ENCODE results near the gene BASP1.
"Not testable (repeated sequence)": the region's sequence is repeated elsewhere in the genome, so short reads cannot be mapped to it uniquely, and the experiment has no call there.

Gene BASP1

GRCh38 chr5:17249029-17249634 is 31.7 kb downstream of the BASP1 start:
- Histone ChIP-seq H3K9ac (ENCODE audit: low read depth in 1 of 2, low read length in 2 of 2) (no peak overlapping the region), H3K4me1 (ENCODE audit: control insufficient read depth in 2 of 2, insufficient read depth in 2 of 2, low read length in 2 of 2) (no peaks in the 10 kb centered on the region), H3K27me3 (ENCODE audit: control insufficient read depth in 2 of 2, insufficient read depth in 2 of 2, low read length in 2 of 2) (no peaks in the 10 kb centered on the region), H3K36me3 (ENCODE audit: control insufficient read depth in 2 of 2, insufficient read depth in 2 of 2, low read length in 2 of 2) (no peaks in the 10 kb centered on the region), H3K9me3 (ENCODE audit: control insufficient read depth in 2 of 2, low read length in 2 of 2) (no peaks in the 10 kb centered on the region), H3K27ac (ENCODE audit: low read depth in 2 of 2, low read length in 2 of 2) (no peak overlapping the region), H3K4me3 (ENCODE audit: low read length in 2 of 2) (no peak overlapping the region)

GRCh38 chr5:17249841-17250240 is 32.4 kb downstream of the BASP1 start:
- not testable (repeated sequence) for H3K27me3 ChIP-seq (ENCODE audit: control insufficient read depth in 2 of 2, insufficient read depth in 2 of 2, low read length in 2 of 2); H3K9me3 ChIP-seq (ENCODE audit: control insufficient read depth in 2 of 2, low read length in 2 of 2); H3K27ac ChIP-seq (ENCODE audit: low read depth in 2 of 2, low read length in 2 of 2); H3K9ac ChIP-seq (ENCODE audit: low read depth in 1 of 2, low read length in 2 of 2); H3K4me3 ChIP-seq (ENCODE audit: low read length in 2 of 2); H3K4me1 ChIP-seq (ENCODE audit: control insufficient read depth in 2 of 2, insufficient read depth in 2 of 2, low read length in 2 of 2); H3K36me3 ChIP-seq (ENCODE audit: control insufficient read depth in 2 of 2, insufficient read depth in 2 of 2, low read length in 2 of 2)

- Histone ChIP-seq H3K4me1 (ENCODE audit: control insufficient read depth in 2 of 2, insufficient read depth in 2 of 2, low read length in 2 of 2) (peaks cover 2 to 4% of the 10 kb centered on the region in 2 donors), H3K36me3 (ENCODE audit: control insufficient read depth in 2 of 2, insufficient read depth in 2 of 2, low read length in 2 of 2) (no peaks in the 10 kb centered on the region), H3K9ac (ENCODE audit: low read depth in 1 of 2, low read length in 2 of 2) (no peak overlapping the region), H3K4me3 (ENCODE audit: low read length in 2 of 2) (no peak overlapping the region), H3K27ac (ENCODE audit: low read depth in 2 of 2, low read length in 2 of 2) (no peak overlapping the region), H3K9me3 (ENCODE audit: control insufficient read depth in 2 of 2, low read length in 2 of 2) (no peaks in the 10 kb centered on the region), H3K27me3 (ENCODE audit: control insufficient read depth in 2 of 2, insufficient read depth in 2 of 2, low read length in 2 of 2) (no peaks in the 10 kb centered on the region)
Observed at GRCh38 chr5:17252543-17252942, 35.1 kb downstream of the BASP1 start.

GRCh38 chr5:17255471-17256021 is 38.1 kb downstream of the BASP1 start:
- Histone ChIP-seq H3K36me3 (ENCODE audit: control insufficient read depth in 2 of 2, insufficient read depth in 2 of 2, low read length in 2 of 2) (no peaks in the 10 kb centered on the region), H3K9ac (ENCODE audit: low read depth in 1 of 2, low read length in 2 of 2) (no peak overlapping the region), H3K4me1 (ENCODE audit: control insufficient read depth in 2 of 2, insufficient read depth in 2 of 2, low read length in 2 of 2) (peaks cover 4 to 8% of the 10 kb centered on the region in 2 donors), H3K27ac (ENCODE audit: low read depth in 2 of 2, low read length in 2 of 2) (no peak overlapping the region), H3K9me3 (ENCODE audit: control insufficient read depth in 2 of 2, low read length in 2 of 2) (no peaks in the 10 kb centered on the region), H3K27me3 (ENCODE audit: control insufficient read depth in 2 of 2, insufficient read depth in 2 of 2, low read length in 2 of 2) (no peaks in the 10 kb centered on the region), H3K4me3 (ENCODE audit: low read length in 2 of 2) (no peak overlapping the region)

GRCh38 chr5:17256171-17256570 is 38.7 kb downstream of the BASP1 start:
- Histone ChIP-seq H3K27me3 (ENCODE audit: control insufficient read depth in 2 of 2, insufficient read depth in 2 of 2, low read length in 2 of 2) (no peaks in the 10 kb centered on the region), H3K9me3 (ENCODE audit: control insufficient read depth in 2 of 2, low read length in 2 of 2) (no peaks in the 10 kb centered on the region), H3K9ac (ENCODE audit: low read depth in 1 of 2, low read length in 2 of 2) (no peak overlapping the region), H3K27ac (ENCODE audit: low read depth in 2 of 2, low read length in 2 of 2) (no peak overlapping the region), H3K4me1 (ENCODE audit: control insufficient read depth in 2 of 2, insufficient read depth in 2 of 2, low read length in 2 of 2) (peaks cover 4 to 11% of the 10 kb centered on the region in 2 donors), H3K36me3 (ENCODE audit: control insufficient read depth in 2 of 2, insufficient read depth in 2 of 2, low read length in 2 of 2) (no peaks in the 10 kb centered on the region), H3K4me3 (ENCODE audit: low read length in 2 of 2) (no peak overlapping the region)

- Histone ChIP-seq H3K27ac (ENCODE audit: low read depth in 2 of 2, low read length in 2 of 2) (no peak overlapping the region), H3K9me3 (ENCODE audit: control insufficient read depth in 2 of 2, low read length in 2 of 2) (no peaks in the 10 kb centered on the region), H3K9ac (ENCODE audit: low read depth in 1 of 2, low read length in 2 of 2) (no peak overlapping the region), H3K36me3 (ENCODE audit: control insufficient read depth in 2 of 2, insufficient read depth in 2 of 2, low read length in 2 of 2) (no peaks in the 10 kb centered on the region), H3K27me3 (ENCODE audit: control insufficient read depth in 2 of 2, insufficient read depth in 2 of 2, low read length in 2 of 2) (no peaks in the 10 kb centered on the region), H3K4me1 (ENCODE audit: control insufficient read depth in 2 of 2, insufficient read depth in 2 of 2, low read length in 2 of 2) (peaks cover 4 to 11% of the 10 kb centered on the region in 2 donors), H3K4me3 (ENCODE audit: low read length in 2 of 2) (no peak overlapping the region)
Observed at GRCh38 chr5:17256839-17257238, 39.4 kb downstream of the BASP1 start.

GRCh38 chr5:17257705-17258273 is 40.4 kb downstream of the BASP1 start:
- Histone ChIP-seq H3K27ac (ENCODE audit: low read depth in 2 of 2, low read length in 2 of 2) (no peak overlapping the region), H3K27me3 (ENCODE audit: control insufficient read depth in 2 of 2, insufficient read depth in 2 of 2, low read length in 2 of 2) (no peaks in the 10 kb centered on the region), H3K4me3 (ENCODE audit: low read length in 2 of 2) (no peak overlapping the region), H3K4me1 (ENCODE audit: control insufficient read depth in 2 of 2, insufficient read depth in 2 of 2, low read length in 2 of 2) (peaks cover 4 to 11% of the 10 kb centered on the region in 2 donors), H3K9me3 (ENCODE audit: control insufficient read depth in 2 of 2, low read length in 2 of 2) (no peaks in the 10 kb centered on the region), H3K9ac (ENCODE audit: low read depth in 1 of 2, low read length in 2 of 2) (peak overlapping the region in 1 of 2 donors; percentile 18), H3K36me3 (ENCODE audit: control insufficient read depth in 2 of 2, insufficient read depth in 2 of 2, low read length in 2 of 2) (no peaks in the 10 kb centered on the region)

GRCh38 chr5:17258431-17258830 is 41.0 kb downstream of the BASP1 start:
- Histone ChIP-seq H3K4me3 (ENCODE audit: low read length in 2 of 2) (no peak overlapping the region), H3K9me3 (ENCODE audit: control insufficient read depth in 2 of 2, low read length in 2 of 2) (no peaks in the 10 kb centered on the region), H3K4me1 (ENCODE audit: control insufficient read depth in 2 of 2, insufficient read depth in 2 of 2, low read length in 2 of 2) (peaks cover 4 to 11% of the 10 kb centered on the region in 2 donors), H3K36me3 (ENCODE audit: control insufficient read depth in 2 of 2, insufficient read depth in 2 of 2, low read length in 2 of 2) (no peaks in the 10 kb centered on the region), H3K27me3 (ENCODE audit: control insufficient read depth in 2 of 2, insufficient read depth in 2 of 2, low read length in 2 of 2) (no peaks in the 10 kb centered on the region), H3K27ac (ENCODE audit: low read depth in 2 of 2, low read length in 2 of 2) (no peak overlapping the region), H3K9ac (ENCODE audit: low read depth in 1 of 2, low read length in 2 of 2) (no peak overlapping the region)

- H3K9ac ChIP-seq (ENCODE audit: low read depth in 1 of 2, low read length in 2 of 2); H3K27ac ChIP-seq (ENCODE audit: low read depth in 2 of 2, low read length in 2 of 2); H3K9me3 ChIP-seq (ENCODE audit: control insufficient read depth in 2 of 2, low read length in 2 of 2); H3K27me3 ChIP-seq (ENCODE audit: control insufficient read depth in 2 of 2, insufficient read depth in 2 of 2, low read length in 2 of 2); H3K36me3 ChIP-seq (ENCODE audit: control insufficient read depth in 2 of 2, insufficient read depth in 2 of 2, low read length in 2 of 2); H3K4me3 ChIP-seq (ENCODE audit: low read length in 2 of 2): not testable (repeated sequence)
- peaks cover 4 to 11% of the 10 kb centered on the region in 2 donors for H3K4me1 ChIP-seq (ENCODE audit: control insufficient read depth in 2 of 2, insufficient read depth in 2 of 2, low read length in 2 of 2)
Observed at GRCh38 chr5:17259012-17259411, 41.6 kb downstream of the BASP1 start.

GRCh38 chr5:17259630-17260257 is 42.3 kb downstream of the BASP1 start:
- Histone ChIP-seq H3K4me1 (ENCODE audit: control insufficient read depth in 2 of 2, insufficient read depth in 2 of 2, low read length in 2 of 2) (peaks cover 4 to 11% of the 10 kb centered on the region in 2 donors), H3K4me3 (ENCODE audit: low read length in 2 of 2) (no peak overlapping the region), H3K36me3 (ENCODE audit: control insufficient read depth in 2 of 2, insufficient read depth in 2 of 2, low read length in 2 of 2) (no peaks in the 10 kb centered on the region), H3K9ac (ENCODE audit: low read depth in 1 of 2, low read length in 2 of 2) (no peak overlapping the region), H3K27me3 (ENCODE audit: control insufficient read depth in 2 of 2, insufficient read depth in 2 of 2, low read length in 2 of 2) (no peaks in the 10 kb centered on the region), H3K27ac (ENCODE audit: low read depth in 2 of 2, low read length in 2 of 2) (no peak overlapping the region), H3K9me3 (ENCODE audit: control insufficient read depth in 2 of 2, low read length in 2 of 2) (no peaks in the 10 kb centered on the region)

Measured in mucosa of rectum (tissue), 2 donors.